ENCODE measurements around the gene LCLAT1.

GRCh38 chr2:30686000-30686399, 239.0 kb downstream of the LCLAT1 start:
- TF ChIP-seq CTCF (IDR thresholded peaks at IDR 0.05) (peak in 1 of 4 experiments; percentile 7), POLR2A (IDR thresholded peaks at IDR 0.05) (no peak)

Data from uterus (tissue), 2 donors.